Measurements from ENCODE around the gene DYNAP.

GRCh38 chr18:54608028-54608642 lies 17.1 kb downstream of the DYNAP start:
- TF ChIP-seq EZH2 (IDR thresholded peaks at IDR 0.05; ENCODE audit: low read length, unreplicated experiment) (no peak), CTCF (conservative IDR thresholded peaks at IDR 0.05; ENCODE audit: low read depth, low read length) (no peak)

Measured in PC-3 (cell line).